Omental fat pad (tissue), 4 donors: ENCODE data around the gene SLC26A6. TPM values are rescaled to one million over a fixed set of nuclear protein-coding genes. Genes with fewer than 3 reads are reported as not detected.

ENCODE experiments used
- ATAC-seq: fragments of 150-250 bp; one replicate; pipeline ENCODE4 v1.9.1; 2016; ENCODE audit warnings: mild to moderate bottlenecking, moderate library complexity; ENCODE audit not compliant: low FRiP score
- DNase-seq: peaks from one replicate; pipeline ENCODE4 v3.0.0-alpha.2; 2019; ENCODE audit warnings: low spot score
- total RNA-seq, 4 donors: library from RNA; depleted of rRNA; stranded (reverse); fragments of >200 nt; gene quantifications; one replicate each; pipeline ENCODE4 v1.1.0, GENCODE V29; 2016
- TF ChIP-seq, protein P1 (sequence below), 3 donors: fragments of 450-650 bp; IDR thresholded peaks; one replicate each; pipeline ENCODE4 v1.5.1; 2016 to 2017; ENCODE audit warnings: antibody characterized with exemption in 3 of 3, mild to moderate bottlenecking in 3 of 3, moderate library complexity in 2 of 3

The SLC26A6 gene
- total RNA-seq, 4 donors from 2014 or later: 9.9 to 17.8 (median 14.6) TPM

DNA sequence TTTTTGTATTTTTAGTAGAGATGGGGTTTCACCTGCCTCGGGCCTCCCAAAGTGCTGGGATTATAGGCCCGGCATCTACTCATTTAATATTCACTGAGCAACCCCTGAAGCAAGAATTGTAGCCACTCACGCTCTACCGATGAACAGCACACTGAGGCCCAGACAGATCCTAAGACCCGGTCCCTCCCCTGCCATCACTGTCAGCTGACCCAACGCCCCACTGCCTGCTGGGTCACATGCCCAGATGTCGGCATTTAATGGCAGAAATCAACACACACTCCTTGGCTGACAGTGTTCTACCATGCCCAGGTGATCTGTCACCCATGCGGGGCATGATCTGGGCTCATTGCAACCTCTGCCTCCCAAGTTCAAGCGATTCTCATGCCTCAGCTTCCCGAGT, 10.5 kb downstream of the SLC26A6 start:
- no peak for DNase-seq
- no peak for ATAC-seq
- TF ChIP-seq, protein P1, sequence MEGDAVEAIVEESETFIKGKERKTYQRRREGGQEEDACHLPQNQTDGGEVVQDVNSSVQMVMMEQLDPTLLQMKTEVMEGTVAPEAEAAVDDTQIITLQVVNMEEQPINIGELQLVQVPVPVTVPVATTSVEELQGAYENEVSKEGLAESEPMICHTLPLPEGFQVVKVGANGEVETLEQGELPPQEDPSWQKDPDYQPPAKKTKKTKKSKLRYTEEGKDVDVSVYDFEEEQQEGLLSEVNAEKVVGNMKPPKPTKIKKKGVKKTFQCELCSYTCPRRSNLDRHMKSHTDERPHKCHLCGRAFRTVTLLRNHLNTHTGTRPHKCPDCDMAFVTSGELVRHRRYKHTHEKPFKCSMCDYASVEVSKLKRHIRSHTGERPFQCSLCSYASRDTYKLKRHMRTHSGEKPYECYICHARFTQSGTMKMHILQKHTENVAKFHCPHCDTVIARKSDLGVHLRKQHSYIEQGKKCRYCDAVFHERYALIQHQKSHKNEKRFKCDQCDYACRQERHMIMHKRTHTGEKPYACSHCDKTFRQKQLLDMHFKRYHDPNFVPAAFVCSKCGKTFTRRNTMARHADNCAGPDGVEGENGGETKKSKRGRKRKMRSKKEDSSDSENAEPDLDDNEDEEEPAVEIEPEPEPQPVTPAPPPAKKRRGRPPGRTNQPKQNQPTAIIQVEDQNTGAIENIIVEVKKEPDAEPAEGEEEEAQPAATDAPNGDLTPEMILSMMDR (IDR thresholded peaks at IDR 0.05): no peak

DNA sequence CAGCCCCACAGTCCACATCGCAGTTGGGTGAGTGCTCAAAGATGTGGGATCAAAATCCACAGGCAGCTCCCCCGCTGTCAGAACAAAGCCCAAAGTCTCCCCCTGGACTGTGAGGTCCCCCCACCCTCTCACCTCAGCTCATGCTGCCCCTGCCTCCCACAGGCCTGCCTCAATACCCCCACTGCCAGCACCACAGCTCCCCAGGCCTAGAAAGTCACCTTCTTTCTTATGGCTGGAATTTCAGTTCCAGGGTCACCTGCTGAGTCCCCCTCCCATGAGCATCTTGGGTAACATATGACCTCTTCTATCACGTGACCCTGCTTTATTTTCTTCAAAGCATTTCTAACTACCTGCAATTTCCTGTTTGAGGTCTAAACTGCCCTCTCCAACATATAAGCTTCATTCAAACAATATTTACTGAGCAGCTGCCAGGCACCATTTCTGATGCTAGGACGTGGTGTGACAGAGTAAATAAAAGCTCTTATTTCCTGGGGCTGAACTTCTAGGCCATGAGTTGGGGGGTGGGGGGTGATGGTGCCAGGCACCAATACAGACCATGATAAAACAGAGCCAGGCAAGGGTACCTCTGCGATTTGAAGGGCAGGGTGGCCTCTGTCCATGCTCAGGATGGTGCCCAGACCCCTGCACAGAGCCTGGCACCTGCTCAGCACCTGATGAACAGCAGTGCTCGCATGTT, 11.3 kb downstream of the SLC26A6 start:
- TF ChIP-seq, protein P1 (IDR thresholded peaks at IDR 0.05): no peak
- ATAC-seq (no peak), DNase-seq (no peak)

DNA sequence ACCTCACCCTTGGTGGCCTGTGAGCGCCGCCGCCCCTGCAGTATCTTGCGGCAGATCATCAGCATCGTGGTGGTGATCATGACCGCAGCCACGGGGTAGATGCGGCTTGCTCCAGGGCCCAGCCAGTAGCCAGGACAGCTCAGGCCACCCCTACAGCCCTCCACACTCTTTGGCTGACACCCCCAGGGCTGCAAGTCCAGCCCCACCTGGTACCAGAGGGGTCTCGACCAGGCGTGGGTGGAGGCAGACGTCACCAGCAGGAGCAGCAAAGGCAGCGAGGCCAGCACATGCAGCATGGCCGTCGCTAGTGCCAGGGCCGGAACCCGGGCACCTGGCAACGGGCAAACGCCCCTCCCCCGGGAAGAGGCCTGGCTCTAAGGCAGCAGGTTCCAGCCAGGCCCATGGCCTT, 13.8 kb downstream of the SLC26A6 start, which contains the start of gene TMEM89:
Gene TMEM89 (minus strand): TSS at position 309 of the 409 bp plus-strand sequence. CDS start 13 bp downstream, at position 296.
- no peak for DNase-seq

DNA sequence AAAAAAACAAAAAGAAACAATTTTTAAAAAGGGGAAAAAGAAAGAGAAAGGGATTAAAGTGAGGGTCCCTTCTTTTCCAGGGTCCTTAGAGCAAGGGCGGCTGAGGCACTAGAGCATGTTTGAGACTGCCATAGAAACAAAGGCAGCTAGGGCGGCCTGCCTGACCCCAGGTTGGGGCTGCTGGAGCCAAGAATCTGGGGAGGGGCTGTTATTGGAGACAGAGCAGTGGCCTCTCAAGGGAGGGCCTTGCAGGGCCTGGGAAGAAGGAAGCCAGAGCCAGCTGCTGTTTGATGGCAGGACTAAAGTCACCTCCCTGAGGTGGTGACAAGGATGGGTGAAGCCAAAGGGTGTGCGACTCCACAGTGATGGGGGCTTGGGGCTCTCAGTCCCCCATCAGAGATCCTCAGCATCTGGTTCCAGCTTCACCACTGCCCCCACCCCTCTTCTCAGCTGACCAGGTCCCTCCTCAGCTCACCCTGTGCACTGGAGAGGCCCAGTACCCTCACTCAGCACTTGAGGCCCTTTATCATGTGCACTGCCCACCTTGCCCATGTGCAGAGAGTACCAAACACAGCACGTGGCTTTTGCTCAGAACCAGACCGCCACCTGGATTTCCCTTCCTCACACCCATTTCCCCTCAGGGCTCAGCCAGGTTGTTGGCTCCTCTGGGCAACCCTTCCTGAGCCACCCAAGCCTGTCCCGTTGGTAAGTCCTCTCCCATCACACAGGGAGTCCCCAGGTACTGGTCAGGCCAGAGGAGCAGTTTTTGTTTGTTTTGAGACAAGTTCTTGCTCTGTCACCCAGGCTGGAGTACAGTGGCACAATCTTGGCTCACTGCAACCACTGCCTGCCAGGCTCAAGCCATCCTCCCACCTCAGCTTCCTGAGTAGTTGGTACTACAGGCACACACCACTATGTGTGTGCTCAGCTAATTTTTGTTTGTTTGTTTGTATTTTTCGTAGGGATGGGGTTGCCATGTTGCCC, 15.4 kb downstream of the SLC26A6 start:
- ATAC-seq: no peak
- TF ChIP-seq, protein P1 (IDR thresholded peaks at IDR 0.05): no peak
- no peak for DNase-seq

More for the DNA sequence above, 13.8 kb downstream of the SLC26A6 start, which contains the start of gene TMEM89:
- TF ChIP-seq, protein P1 (IDR thresholded peaks at IDR 0.05): no peak
- ATAC-seq: no peak

DNA sequence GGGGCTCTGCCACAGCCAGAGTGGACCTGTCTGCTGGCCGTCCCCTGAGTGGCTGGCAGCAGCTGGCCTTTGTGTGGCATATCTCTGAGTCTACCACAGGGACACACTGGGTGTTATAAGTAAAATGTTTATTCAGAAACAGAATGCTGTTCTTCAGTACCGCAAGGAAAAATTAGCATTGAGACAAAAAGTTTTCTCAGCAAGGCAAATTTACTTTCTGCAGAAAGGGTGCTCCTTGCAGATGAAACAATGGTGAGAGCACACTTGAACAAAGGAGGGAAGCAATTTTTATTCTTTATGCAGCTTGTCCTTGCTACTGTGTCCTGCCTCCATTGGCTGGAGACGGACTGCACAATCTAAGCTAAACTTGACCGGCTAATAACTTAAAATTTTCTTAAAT, 17.7 kb downstream of the SLC26A6 start:
- TF ChIP-seq, protein P1 (IDR thresholded peaks at IDR 0.05): no peak
- no peak for ATAC-seq
- DNase-seq: no peak

DNA sequence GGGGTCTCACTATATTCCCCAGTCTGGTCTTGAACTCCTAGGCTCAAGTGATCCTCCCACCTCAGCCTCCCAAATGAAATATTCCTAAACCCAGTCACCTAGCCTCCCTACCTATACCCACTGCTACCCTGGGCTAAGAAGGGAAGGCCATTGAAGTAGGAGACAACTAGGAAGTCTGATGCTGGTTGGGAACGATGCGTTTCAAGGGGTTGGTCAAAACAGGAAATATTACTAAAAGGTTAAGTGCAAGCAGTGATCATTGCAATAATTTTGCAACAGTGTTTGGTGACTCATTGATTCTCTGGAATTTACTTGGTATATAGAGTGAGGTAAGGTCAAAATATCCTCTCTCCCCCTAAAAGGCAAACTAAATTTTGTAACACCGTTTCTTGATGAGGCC, 21.2 kb downstream of the SLC26A6 start:
- ATAC-seq (no peak), DNase-seq (no peak)
- TF ChIP-seq, protein P1 (IDR thresholded peaks at IDR 0.05): no peak
